ENCODE results near the gene LDLRAD2. TPM values are rescaled to one million over a fixed set of nuclear protein-coding genes. Genes with fewer than 3 reads are reported as not detected.
A peak's percentile ranks its signal among the peaks of the same experiment; 100 is the strongest.

LDLRAD2 gene
- total and polyA plus RNA-seq, 9 of the 15 experiments (the other 6 are each of a cell fraction or from before 2014, with no cell fraction given): 0.45 to 0.48 TPM; not detected in 7

- TF ChIP-seq MTA2 (IDR thresholded peaks at IDR 0.05; ENCODE audit: low read depth) (no peak), ZNF766 (CRISPR knock-in tag; conservative IDR thresholded peaks at IDR 0.05) (peak; percentile 90), FOXO4 (CRISPR knock-in tag; IDR thresholded peaks at IDR 0.05) (no peak), RCOR1 (IDR thresholded peaks at IDR 0.05; ENCODE audit: borderline replicate concordance in 1 of 2, low read depth in 2 of 2, low read length in 2 of 2) (peak in 1 of 2 experiments; percentile 76; a peak in 2 of 4 replicates), ZNF696 (CRISPR knock-in tag; conservative IDR thresholded peaks at IDR 0.05) (no peak), ZNF324 (CRISPR knock-in tag; IDR thresholded peaks at IDR 0.05) (no peak), HIVEP1 (CRISPR knock-in tag; IDR thresholded peaks at IDR 0.05) (no peak), TCF7L2 (IDR thresholded peaks at IDR 0.05; ENCODE audit: low read depth, low read length) (no peak), PHF20 (IDR thresholded peaks at IDR 0.05; ENCODE audit: partially characterized antibody) (no peak), SOX6 (IDR thresholded peaks at IDR 0.05) (0 out of 2 replicates have a peak, but pooled peaks have one; percentile 33), FOXA1 (IDR thresholded peaks at IDR 0.05; ENCODE audit: borderline replicate concordance) (no peak), ZNF407 (IDR thresholded peaks at IDR 0.05; ENCODE audit: low read depth) (no peak), SRSF7 (optimal IDR thresholded peaks at IDR 0.05; ENCODE audit: low read depth, low read length) (no peak), ZNF224 (CRISPR knock-in tag; IDR thresholded peaks at IDR 0.05) (no peak), NCOR1 (IDR thresholded peaks at IDR 0.05) (0 out of 2 replicates have a peak, but pooled peaks have one; percentile 2), USF1 (CRISPR knock-in tag; IDR thresholded peaks at IDR 0.05) (no peak), RBM39 (optimal IDR thresholded peaks at IDR 0.05; ENCODE audit: low read depth, low read length) (no peak), ZNF311 (CRISPR knock-in tag; IDR thresholded peaks at IDR 0.05) (no peak), CHD1 (IDR thresholded peaks at IDR 0.05; ENCODE audit: low read length) (no peak)
Measured at GRCh38 chr1:21764615-21765423, 47.2 kb upstream of the LDLRAD2 start (continued).

All from K562 (cell line).